Upper lobe of right lung (tissue), 1 donor: ENCODE data around the gene ROBO3. TPM values are rescaled to one million over a fixed set of nuclear protein-coding genes. Genes with fewer than 3 reads are reported as not detected.

Experiments
- ATAC-seq: fragments of 200-7000 bp; cut with Tn5 transposase; one replicate; pipeline ENCODE4 v1.9.1; 2020; ENCODE audit warnings: mild to moderate bottlenecking, moderate library complexity
- DNase-seq: peaks from one replicate; pipeline ENCODE4 v3.0.0-alpha.2; 2020
- H3K27ac ChIP-seq: fragments of 200-600 bp; one replicate; pipeline ENCODE4 v1.8.0; 2022
- H3K27me3 ChIP-seq: fragments of 200-600 bp; one replicate; pipeline ENCODE4 v1.8.0; 2022; ENCODE audit warnings: mild to moderate bottlenecking
- H3K36me3 ChIP-seq: fragments of 200-600 bp; one replicate; pipeline ENCODE4 v1.8.0; 2022
- H3K4me1 ChIP-seq: fragments of 200-600 bp; one replicate; pipeline ENCODE4 v1.8.0; 2022
- H3K4me3 ChIP-seq: fragments of 200-600 bp; one replicate; pipeline ENCODE4 v1.8.0; 2022; ENCODE audit warnings: mild to moderate bottlenecking
- H3K9me3 ChIP-seq: fragments of 200-600 bp; one replicate; pipeline ENCODE4 v1.8.0; 2022
- CTCF ChIP-seq: fragments of 200-600 bp; IDR thresholded peaks from one replicate; pipeline ENCODE4 v1.8.0; 2022; ENCODE audit warnings: antibody characterized with exemption
- intact Hi-C: fragments of 100-400 bp; cut with DNase I; formaldehyde crosslinking; loops from one replicate; pipeline ENCODE4 v1.11.0; 2022
- total RNA-seq: library from RNA; stranded (reverse); fragmentation: NEBNext Ultra II Directional; extraction: Animal tissue kit (Norgen Biotek cat#: 25700); gene quantifications from one replicate; pipeline ENCODE4 v1.2.1, GENCODE V29; 2021
- donor health status: DM: no; HTN: yes; CAD: no; lungs with severe emphysema.

ROBO3 gene
- total RNA-seq, 1 donor from 2014 or later: 12.6 TPM

- H3K4me3 ChIP-seq: no peak overlapping the region
- no peaks in the 10 kb centered on the region for H3K9me3 ChIP-seq
- H3K27ac ChIP-seq: no peak overlapping the region
- DNase-seq (no peak), ATAC-seq (no peak)
- intact Hi-C loops: no loop called here
- no peaks in the 10 kb centered on the region for H3K27me3 ChIP-seq
- TF ChIP-seq CTCF: no peak
- H3K4me1 ChIP-seq: peaks cover 42% of the 10 kb centered on the region
- H3K36me3 ChIP-seq: no peaks in the 10 kb centered on the region
Observed at GRCh38 chr11:124887667-124888013, 22.4 kb downstream of the ROBO3 start.

- no peaks in the 10 kb centered on the region for H3K36me3 ChIP-seq
- H3K27ac ChIP-seq: no peak overlapping the region
- intact Hi-C loops: no loop called here
- no peak for TF ChIP-seq CTCF
- H3K9me3 ChIP-seq: no peaks in the 10 kb centered on the region
- ATAC-seq (peak; percentile 35), DNase-seq (no peak)
- H3K4me1 ChIP-seq: peaks cover 56% of the 10 kb centered on the region
- no peaks in the 10 kb centered on the region for H3K27me3 ChIP-seq
- no peak overlapping the region for H3K4me3 ChIP-seq
Observed at GRCh38 chr11:124889191-124890091, 24.2 kb downstream of the ROBO3 start.

- TF ChIP-seq CTCF: no peak
- Histone ChIP-seq H3K27me3 (no peaks in the 10 kb centered on the region), H3K27ac (no peak overlapping the region), H3K4me1 (peaks cover 56% of the 10 kb centered on the region), H3K36me3 (no peaks in the 10 kb centered on the region), H3K9me3 (no peaks in the 10 kb centered on the region), H3K4me3 (no peak overlapping the region)
- intact Hi-C loops: no loop called here
- ATAC-seq (no peak), DNase-seq (no peak)
Observed at GRCh38 chr11:124890151-124890550, 24.9 kb downstream of the ROBO3 start.

GRCh38 chr11:124890683-124891372 is 25.6 kb downstream of the ROBO3 start:
- no peak overlapping the region for H3K4me3 ChIP-seq
- DNase-seq: no peak

GRCh38 chr11:124891373-124891861 is 26.2 kb downstream of the ROBO3 start:
- DNase-seq: no peak
- TF ChIP-seq CTCF: no peak
- Histone ChIP-seq H3K4me3 (no peak overlapping the region), H3K27me3 (no peaks in the 10 kb centered on the region), H3K36me3 (no peaks in the 10 kb centered on the region), H3K9me3 (no peaks in the 10 kb centered on the region), H3K4me1 (peaks cover 56% of the 10 kb centered on the region), H3K27ac (peak overlapping the region; percentile 13)
- no peak for ATAC-seq
- intact Hi-C loops: no loop called here

More at GRCh38 chr11:124890683-124891372, 25.6 kb downstream of the ROBO3 start:
- H3K4me1 ChIP-seq: peaks cover 56% of the 10 kb centered on the region
- H3K27ac ChIP-seq: peak overlapping the region; percentile 13
- no peaks in the 10 kb centered on the region for H3K27me3 ChIP-seq
- H3K9me3 ChIP-seq: no peaks in the 10 kb centered on the region
- no peaks in the 10 kb centered on the region for H3K36me3 ChIP-seq
- intact Hi-C loops: no loop called here
- no peak for TF ChIP-seq CTCF
- ATAC-seq: no peak
